ENCODE measurements around the gene CCDC50.

DNA sequence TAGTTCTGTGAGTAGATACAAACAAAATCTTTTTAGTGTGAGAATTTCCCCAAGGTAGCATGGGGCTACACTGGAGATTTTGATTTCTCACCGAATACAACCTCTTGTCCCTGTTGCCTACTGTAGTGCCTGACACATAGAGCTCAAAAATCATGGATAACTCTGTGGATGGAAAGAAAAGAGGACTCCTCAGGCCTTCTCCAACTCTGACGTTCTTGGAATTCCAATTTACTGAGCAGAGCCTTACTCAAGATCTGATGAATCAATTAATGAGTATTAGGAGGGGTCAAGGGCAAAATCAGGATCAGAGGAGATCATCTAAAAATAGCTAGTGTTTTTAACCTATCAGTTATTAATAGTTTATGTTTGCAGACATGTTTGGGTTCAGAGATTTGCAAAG is 85.1 kb downstream of the CCDC50 start:
- TF ChIP-seq, protein P1, sequence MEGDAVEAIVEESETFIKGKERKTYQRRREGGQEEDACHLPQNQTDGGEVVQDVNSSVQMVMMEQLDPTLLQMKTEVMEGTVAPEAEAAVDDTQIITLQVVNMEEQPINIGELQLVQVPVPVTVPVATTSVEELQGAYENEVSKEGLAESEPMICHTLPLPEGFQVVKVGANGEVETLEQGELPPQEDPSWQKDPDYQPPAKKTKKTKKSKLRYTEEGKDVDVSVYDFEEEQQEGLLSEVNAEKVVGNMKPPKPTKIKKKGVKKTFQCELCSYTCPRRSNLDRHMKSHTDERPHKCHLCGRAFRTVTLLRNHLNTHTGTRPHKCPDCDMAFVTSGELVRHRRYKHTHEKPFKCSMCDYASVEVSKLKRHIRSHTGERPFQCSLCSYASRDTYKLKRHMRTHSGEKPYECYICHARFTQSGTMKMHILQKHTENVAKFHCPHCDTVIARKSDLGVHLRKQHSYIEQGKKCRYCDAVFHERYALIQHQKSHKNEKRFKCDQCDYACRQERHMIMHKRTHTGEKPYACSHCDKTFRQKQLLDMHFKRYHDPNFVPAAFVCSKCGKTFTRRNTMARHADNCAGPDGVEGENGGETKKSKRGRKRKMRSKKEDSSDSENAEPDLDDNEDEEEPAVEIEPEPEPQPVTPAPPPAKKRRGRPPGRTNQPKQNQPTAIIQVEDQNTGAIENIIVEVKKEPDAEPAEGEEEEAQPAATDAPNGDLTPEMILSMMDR (IDR thresholded peaks at IDR 0.05; ENCODE audit: insufficient read depth, low read depth, low read length) = no peak
- no peak for TF ChIP-seq EZH2 (IDR thresholded peaks at IDR 0.05; ENCODE audit: insufficient read depth, low read length)
